RWPE2 (cell line): Measurements from ENCODE around the gene EXTL2.
"Not testable (repeated sequence)": the region's sequence is repeated elsewhere in the genome, so short reads cannot be mapped to it uniquely, and the experiment has no call there.

Source experiments
- ATAC-seq: fragments of 200-7000 bp; cut with Tn5 transposase; 3 replicates; pipeline ENCODE4 v1.9.1; 2021; ENCODE audit warnings: low read depth
- DNase-seq: peaks from one replicate; pipeline ENCODE4 v3.0.0-alpha.2; 2020; ENCODE audit warnings: low spot score
- H3K27ac ChIP-seq: fragments of 450-650 bp; 2 replicates; pipeline ENCODE4 v1.5.1; 2017; ENCODE audit warnings: mild to moderate bottlenecking; ENCODE audit not compliant: poor library complexity, severe bottlenecking
- H3K27me3 ChIP-seq: fragments of 250-450 bp; sonication (Bioruptor Pico); 2 replicates; pipeline ENCODE4 v1.5.1; 2021; ENCODE audit warnings: mild to moderate bottlenecking, moderate library complexity; ENCODE audit not compliant: insufficient read depth, poor library complexity, severe bottlenecking
- H3K36me3 ChIP-seq: fragments of 250-450 bp; sonication (Bioruptor Pico); 2 replicates; pipeline ENCODE4 v1.5.1; 2020; ENCODE audit warnings: low read depth, mild to moderate bottlenecking, moderate library complexity
- H3K4me1 ChIP-seq: fragments of 250-450 bp; sonication (Bioruptor Pico); 2 replicates; pipeline ENCODE4 v1.5.1; 2021; ENCODE audit warnings: mild to moderate bottlenecking, moderate library complexity; ENCODE audit not compliant: insufficient read depth, poor library complexity, severe bottlenecking
- H3K4me3 ChIP-seq: fragments of 250-450 bp; sonication (Bioruptor Pico); 2 replicates; pipeline ENCODE4 v1.5.1; 2021; ENCODE audit warnings: mild to moderate bottlenecking, moderate library complexity; ENCODE audit not compliant: severe bottlenecking
- H3K9me3 ChIP-seq: fragments of 250-450 bp; sonication (Bioruptor Pico); 2 replicates; pipeline ENCODE4 v1.5.1; 2021; ENCODE audit warnings: mild to moderate bottlenecking, moderate library complexity; ENCODE audit not compliant: severe bottlenecking
- TF ChIP-seq, protein P1 (sequence below): fragments of 450-650 bp; IDR thresholded peaks from one replicate; pipeline ENCODE4 v1.5.1; 2017; ENCODE audit warnings: mild to moderate bottlenecking, moderate library complexity; ENCODE audit not compliant: poor library complexity, severe bottlenecking

Gene EXTL2

DNA sequence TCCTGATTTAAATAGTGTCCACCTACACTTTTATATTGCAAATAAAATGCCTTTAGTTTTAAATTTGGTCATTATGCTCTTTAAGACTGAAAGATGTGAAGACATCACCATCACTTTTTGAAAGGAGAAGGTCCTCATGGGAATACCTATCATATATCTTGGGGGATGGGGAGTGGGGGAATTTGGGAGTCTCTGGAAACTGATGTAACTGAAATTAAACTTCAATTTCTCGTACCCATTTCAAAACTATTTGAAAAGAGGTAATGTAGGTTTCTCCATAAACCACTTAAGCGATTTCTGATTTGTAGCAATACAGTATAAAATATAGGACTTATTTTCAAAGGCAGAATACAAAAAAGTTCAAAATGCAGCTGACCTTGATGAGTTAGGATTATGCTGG is 924 bp downstream of the EXTL2 start:
- Histone ChIP-seq H3K27ac (peak overlapping the region; percentile 89), H3K4me1 (no peaks in the 10 kb centered on the region), H3K27me3 (no peaks in the 10 kb centered on the region), H3K36me3 (peaks cover 13% of the 10 kb centered on the region), H3K9me3 (no peaks in the 10 kb centered on the region), H3K4me3 (peak overlapping the region; percentile 84)
- DNase-seq, result no peak
- TF ChIP-seq, protein P1, sequence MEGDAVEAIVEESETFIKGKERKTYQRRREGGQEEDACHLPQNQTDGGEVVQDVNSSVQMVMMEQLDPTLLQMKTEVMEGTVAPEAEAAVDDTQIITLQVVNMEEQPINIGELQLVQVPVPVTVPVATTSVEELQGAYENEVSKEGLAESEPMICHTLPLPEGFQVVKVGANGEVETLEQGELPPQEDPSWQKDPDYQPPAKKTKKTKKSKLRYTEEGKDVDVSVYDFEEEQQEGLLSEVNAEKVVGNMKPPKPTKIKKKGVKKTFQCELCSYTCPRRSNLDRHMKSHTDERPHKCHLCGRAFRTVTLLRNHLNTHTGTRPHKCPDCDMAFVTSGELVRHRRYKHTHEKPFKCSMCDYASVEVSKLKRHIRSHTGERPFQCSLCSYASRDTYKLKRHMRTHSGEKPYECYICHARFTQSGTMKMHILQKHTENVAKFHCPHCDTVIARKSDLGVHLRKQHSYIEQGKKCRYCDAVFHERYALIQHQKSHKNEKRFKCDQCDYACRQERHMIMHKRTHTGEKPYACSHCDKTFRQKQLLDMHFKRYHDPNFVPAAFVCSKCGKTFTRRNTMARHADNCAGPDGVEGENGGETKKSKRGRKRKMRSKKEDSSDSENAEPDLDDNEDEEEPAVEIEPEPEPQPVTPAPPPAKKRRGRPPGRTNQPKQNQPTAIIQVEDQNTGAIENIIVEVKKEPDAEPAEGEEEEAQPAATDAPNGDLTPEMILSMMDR, result no peak
- no peak for ATAC-seq

DNA sequence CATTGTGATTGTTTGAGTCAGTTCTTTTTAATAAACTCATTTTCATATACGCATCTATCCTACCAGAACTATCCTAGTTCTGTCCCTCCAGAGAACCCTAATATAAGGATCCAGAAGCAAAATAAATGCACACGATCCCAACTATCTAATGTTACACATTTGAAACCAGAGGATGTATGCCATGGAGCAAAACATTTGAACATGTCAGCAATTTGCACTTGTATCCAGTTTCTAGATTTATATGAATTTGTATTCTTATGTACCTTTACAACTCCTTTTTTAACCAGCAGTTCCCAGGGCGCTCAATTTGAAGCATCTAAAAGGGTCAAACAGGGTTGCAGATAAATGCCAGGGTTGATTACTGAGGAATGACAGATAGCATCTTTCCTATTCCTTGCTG is 2.1 kb downstream of the EXTL2 start:
- no peak overlapping the region for H3K4me3 ChIP-seq
- H3K4me1 ChIP-seq, result no peaks in the 10 kb centered on the region
- ATAC-seq, result no peak
- no peaks in the 10 kb centered on the region for H3K9me3 ChIP-seq
- H3K36me3 ChIP-seq, result peaks cover 1% of the 10 kb centered on the region
- H3K27ac ChIP-seq, result no peak overlapping the region
- TF ChIP-seq, protein P1, result no peak
- DNase-seq, result no peak
- H3K27me3 ChIP-seq, result no peaks in the 10 kb centered on the region

DNA sequence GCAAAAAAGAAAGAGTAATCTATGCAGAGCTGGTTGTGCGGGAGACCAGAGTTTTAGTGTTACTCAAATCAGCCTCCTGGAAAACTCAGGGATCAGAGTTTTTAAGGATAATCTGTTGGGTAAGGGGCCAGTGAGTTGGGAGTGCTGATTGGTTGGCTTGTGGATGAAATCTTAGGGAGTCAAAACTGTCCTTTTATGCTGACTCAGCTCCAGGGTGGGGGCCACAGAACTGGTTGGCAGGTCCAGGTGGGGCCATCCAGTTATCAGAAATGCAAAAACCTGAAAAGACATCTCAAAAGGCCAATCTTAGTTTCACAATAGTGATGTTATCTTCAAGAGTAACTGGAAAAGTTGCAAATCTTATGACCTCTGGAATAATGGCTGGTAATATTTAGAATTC is 3.3 kb downstream of the EXTL2 start:
- H3K36me3 ChIP-seq, result no peaks in the 10 kb centered on the region; the same call in 1 of the 2 replicates
- TF ChIP-seq, protein P1, result no peak
- no peaks in the 10 kb centered on the region for H3K9me3 ChIP-seq
- H3K27me3 ChIP-seq, result no peaks in the 10 kb centered on the region
- no peak for ATAC-seq
- H3K27ac ChIP-seq, result no peak overlapping the region
- no peak for DNase-seq
- no peaks in the 10 kb centered on the region for H3K4me1 ChIP-seq
- no peak overlapping the region for H3K4me3 ChIP-seq

DNA sequence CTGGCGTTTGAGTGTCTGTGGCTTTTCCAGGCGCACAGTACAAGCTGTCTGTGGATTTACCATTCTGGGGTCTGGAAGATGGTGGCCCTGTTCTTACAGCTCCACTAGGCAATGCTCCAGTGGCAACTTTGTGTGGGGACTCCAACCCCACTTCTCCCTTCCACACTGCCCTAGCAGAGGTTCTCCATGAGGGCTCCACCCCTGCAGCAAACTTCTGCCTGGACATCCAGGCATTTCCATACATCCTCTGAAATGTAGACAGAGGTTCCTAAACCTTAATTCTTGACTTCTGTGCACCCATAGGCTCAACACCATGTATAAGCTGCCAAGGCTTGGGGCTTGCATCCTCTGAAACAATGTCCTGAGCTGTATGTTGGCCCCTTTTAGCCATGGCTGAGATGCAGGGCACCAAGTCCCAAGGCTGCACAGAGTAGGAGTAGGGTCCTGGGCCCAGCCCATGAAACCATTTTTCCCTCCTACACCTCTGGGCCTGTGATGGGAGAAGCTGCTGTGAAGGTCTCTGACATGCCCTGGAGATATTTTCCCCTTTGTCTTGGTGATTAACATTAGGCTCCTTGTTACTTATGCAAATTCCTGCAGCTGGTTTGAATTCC is 4.7 kb downstream of the EXTL2 start:
- ATAC-seq, H3K36me3 ChIP-seq, H3K4me1 ChIP-seq, H3K27me3 ChIP-seq, H3K9me3 ChIP-seq, H3K27ac ChIP-seq, H3K4me3 ChIP-seq, DNase-seq: not testable (repeated sequence)

DNA sequence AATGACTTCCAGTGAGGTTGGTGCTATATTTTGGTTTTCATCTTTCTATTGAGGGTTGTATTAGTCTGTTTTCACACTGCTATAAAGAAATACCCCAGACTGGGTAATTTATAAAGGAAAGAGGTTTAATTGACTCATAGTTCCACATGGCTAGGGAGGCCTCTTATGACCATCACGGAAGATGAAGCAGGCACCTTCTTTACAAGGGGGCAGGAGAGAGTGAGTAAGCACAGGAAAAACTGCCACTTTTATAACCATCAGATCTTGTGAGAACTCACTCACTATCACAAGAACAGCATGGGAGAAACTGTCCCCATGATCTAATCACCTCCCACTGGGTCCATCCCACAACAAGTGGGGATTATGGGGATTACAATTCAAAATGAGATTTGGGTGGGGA is 5.6 kb downstream of the EXTL2 start:
- not testable (repeated sequence) for DNase-seq, H3K4me1 ChIP-seq, H3K27me3 ChIP-seq, H3K36me3 ChIP-seq, ATAC-seq, H3K27ac ChIP-seq, H3K4me3 ChIP-seq, H3K9me3 ChIP-seq

DNA sequence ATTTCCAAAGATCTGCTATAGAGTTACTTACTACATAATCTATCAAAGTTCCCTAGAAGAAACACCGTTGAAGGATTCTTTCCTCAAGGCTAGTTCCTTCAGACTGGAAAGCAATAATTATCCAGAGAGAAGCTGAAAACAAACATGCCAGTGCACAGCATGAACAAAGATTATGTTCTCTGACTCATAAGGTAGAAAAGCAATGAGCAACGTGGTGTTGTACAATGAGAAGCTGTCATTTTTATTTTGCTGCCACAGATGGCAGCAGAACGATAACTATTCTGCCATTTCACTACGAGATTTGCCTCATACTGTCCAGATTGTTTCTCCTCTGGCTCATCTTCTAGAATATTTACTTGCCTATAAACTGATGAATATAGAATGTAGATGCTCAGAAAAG is 10.7 kb downstream of the EXTL2 start:
- no peak for DNase-seq
- Histone ChIP-seq H3K27ac (no peak overlapping the region), H3K36me3 (no peaks in the 10 kb centered on the region), H3K9me3 (no peaks in the 10 kb centered on the region), H3K4me1 (peaks cover 6% of the 10 kb centered on the region), H3K27me3 (no peaks in the 10 kb centered on the region), H3K4me3 (no peak overlapping the region)
- ATAC-seq, result peak; percentile 98
- TF ChIP-seq, protein P1, result peak; percentile 40
